ENCODE data around the gene BBS2.

- TF ChIP-seq CTCF (IDR thresholded peaks at IDR 0.05) = no peak
- TF ChIP-seq POLR2A (IDR thresholded peaks at IDR 0.05) = no peak
Measured at GRCh38 chr16:56558024-56558747, 38.4 kb upstream of the BBS2 start.
